ENCODE data around the gene MGAT4B. TPM values are rescaled to one million over a fixed set of nuclear protein-coding genes. Genes with fewer than 3 reads are reported as not detected.

MGAT4B gene
- total and polyA plus RNA-seq, 4 donors = 42.0 to 156 (median 83.7) TPM

- no peak for DNase-seq (ENCODE audit: low spot score)
- WGBS = 82% methylated on average over 4 of the region's 4 CpGs
- Histone ChIP-seq H3K36me3 (ENCODE audit: control insufficient read depth in 4 of 4, insufficient read depth in 3 of 4, low read depth in 1 of 4, low read length in 3 of 4) (peaks cover 0 to 28% (median 14%) of the 10 kb centered on the region in 4 donors), H3K27me3 (ENCODE audit: control insufficient read depth in 4 of 4, insufficient read depth in 4 of 4, low read length in 3 of 4) (no peaks in the 10 kb centered on the region), H3K4me3 (ENCODE audit: low read depth in 1 of 3, low read length in 3 of 3) (no peak overlapping the region), H3K9ac (ENCODE audit: low read depth in 1 of 2, low read length in 2 of 2) (no peak overlapping the region), H3K4me1 (ENCODE audit: control insufficient read depth in 4 of 4, insufficient read depth in 4 of 4, low read length in 3 of 4) (no peaks in the 10 kb centered on the region), H3K27ac (ENCODE audit: low read depth in 1 of 2, low read length in 2 of 2) (no peak overlapping the region), H3K9me3 (ENCODE audit: control insufficient read depth in 4 of 4, low read length in 3 of 4) (no peaks in the 10 kb centered on the region)
- TF ChIP-seq RAD21 (IDR thresholded peaks at IDR 0.05) (no peak), HNF4A (conservative IDR thresholded peaks at IDR 0.05) (no peak), HNF4G (IDR thresholded peaks at IDR 0.05) (no peak), NR2F2 (IDR thresholded peaks at IDR 0.05) (no peak), YY1 (IDR thresholded peaks at IDR 0.05) (no peak)
Measured at GRCh38 chr5:179779826-179780225, 26.8 kb downstream of the MGAT4B start.

GRCh38 chr5:179778591-179778990, 28.1 kb downstream of the MGAT4B start:
- WGBS = 93% methylated on average over 5 of the region's 5 CpGs
- H3K4me1 ChIP-seq (ENCODE audit: control insufficient read depth in 4 of 4, insufficient read depth in 4 of 4, low read length in 3 of 4) = no peaks in the 10 kb centered on the region
- peaks cover 6 to 37% (median 21%) of the 10 kb centered on the region in 4 donors for H3K36me3 ChIP-seq (ENCODE audit: control insufficient read depth in 4 of 4, insufficient read depth in 3 of 4, low read depth in 1 of 4, low read length in 3 of 4)
- H3K27ac ChIP-seq (ENCODE audit: low read depth in 1 of 2, low read length in 2 of 2) = no peak overlapping the region
- no peak for DNase-seq (ENCODE audit: low spot score)
- no peak overlapping the region for H3K4me3 ChIP-seq (ENCODE audit: low read depth in 1 of 3, low read length in 3 of 3)
- no peak overlapping the region for H3K9ac ChIP-seq (ENCODE audit: low read depth in 1 of 2, low read length in 2 of 2)
- no peaks in the 10 kb centered on the region for H3K27me3 ChIP-seq (ENCODE audit: control insufficient read depth in 4 of 4, insufficient read depth in 4 of 4, low read length in 3 of 4)
- H3K9me3 ChIP-seq (ENCODE audit: control insufficient read depth in 4 of 4, low read length in 3 of 4) = no peaks in the 10 kb centered on the region
- no peak for TF ChIP-seq MAX (IDR thresholded peaks at IDR 0.05)
- TF ChIP-seq GABPA (IDR thresholded peaks at IDR 0.05 in 1 of 2, conservative IDR thresholded peaks at IDR 0.05 in 1 of 2) = no peak
- no peak for TF ChIP-seq FOXA2 (IDR thresholded peaks at IDR 0.05)
- TF ChIP-seq FOXA1 (IDR thresholded peaks at IDR 0.05) = no peak
- TF ChIP-seq HNF4A (conservative IDR thresholded peaks at IDR 0.05) = no peak
- no peak for TF ChIP-seq JUND (IDR thresholded peaks at IDR 0.05)
- TF ChIP-seq ATF3 (IDR thresholded peaks at IDR 0.05) = no peak
- no peak for TF ChIP-seq REST (IDR thresholded peaks at IDR 0.05)

GRCh38 chr5:179777909-179778308, 28.8 kb downstream of the MGAT4B start:
- no peak overlapping the region for H3K27ac ChIP-seq (ENCODE audit: low read depth in 1 of 2, low read length in 2 of 2)
- 82% methylated on average over 9 of the region's 9 CpGs for WGBS
- H3K4me3 ChIP-seq (ENCODE audit: low read depth in 1 of 3, low read length in 3 of 3) = no peak overlapping the region
- no peaks in the 10 kb centered on the region for H3K27me3 ChIP-seq (ENCODE audit: control insufficient read depth in 4 of 4, insufficient read depth in 4 of 4, low read length in 3 of 4)
- H3K4me1 ChIP-seq (ENCODE audit: control insufficient read depth in 4 of 4, insufficient read depth in 4 of 4, low read length in 3 of 4) = no peaks in the 10 kb centered on the region
- TF ChIP-seq FOXA1 (IDR thresholded peaks at IDR 0.05) = no peak
- no peak for TF ChIP-seq REST (IDR thresholded peaks at IDR 0.05)
- TF ChIP-seq RAD21 (IDR thresholded peaks at IDR 0.05) = no peak
- no peak for TF ChIP-seq CTCF (IDR thresholded peaks at IDR 0.05; ENCODE audit: low read depth, low read length, missing input control)
- no peak for TF ChIP-seq SP1 (IDR thresholded peaks at IDR 0.05)
- no peak for DNase-seq (ENCODE audit: low spot score)
- H3K9ac ChIP-seq (ENCODE audit: low read depth in 1 of 2, low read length in 2 of 2) = no peak overlapping the region
- no peaks in the 10 kb centered on the region for H3K9me3 ChIP-seq (ENCODE audit: control insufficient read depth in 4 of 4, low read length in 3 of 4)
- H3K36me3 ChIP-seq (ENCODE audit: control insufficient read depth in 4 of 4, insufficient read depth in 3 of 4, low read depth in 1 of 4, low read length in 3 of 4) = peaks cover 6 to 43% (median 24%) of the 10 kb centered on the region in 4 donors
